ENCODE data around the gene MPDU1.

- no peak for TF ChIP-seq CTCF (IDR thresholded peaks at IDR 0.05)
- no peak for TF ChIP-seq EZH2 (IDR thresholded peaks at IDR 0.05)
These were observed 2.8 kb upstream of the MPDU1 start for GRCh38 chr17:7580604-7581575.

All from neural progenitor cell (in vitro differentiated cells).